GM18519 (cell line): ENCODE data around the gene CARD14.

ENCODE experiments used
- ATAC-seq: cut with Tn5 transposase; IDR thresholded peaks from one replicate; pipeline ENCODE4 v1.9.1; 2021; ENCODE audit warnings: mild to moderate bottlenecking, moderate library complexity; ENCODE audit not compliant: unreplicated experiment, low FRiP score

The CARD14 gene

GRCh38 chr17:80208050-80208449 lies 38.2 kb downstream of the CARD14 start:
- no peak for ATAC-seq

GRCh38 chr17:80209765-80210164 lies 39.9 kb downstream of the CARD14 start:
- no peak for ATAC-seq

GRCh38 chr17:80210348-80211108 lies 40.7 kb downstream of the CARD14 start:
- no peak for ATAC-seq

- ATAC-seq, result no peak
These were observed 42.3 kb downstream of the CARD14 start for GRCh38 chr17:80212109-80212508.

- no peak for ATAC-seq
These were observed 42.7 kb downstream of the CARD14 start for GRCh38 chr17:80212511-80212910.

GRCh38 chr17:80212962-80213642 lies 43.3 kb downstream of the CARD14 start:
- no peak for ATAC-seq

GRCh38 chr17:80213643-80213975 lies 43.8 kb downstream of the CARD14 start:
- no peak for ATAC-seq

GRCh38 chr17:80214012-80214877 lies 44.4 kb downstream of the CARD14 start:
- no peak for ATAC-seq

GRCh38 chr17:80214878-80215210 lies 45.0 kb downstream of the CARD14 start:
- ATAC-seq, result no peak

- ATAC-seq, result no peak
These were observed 46.9 kb downstream of the CARD14 start for GRCh38 chr17:80216473-80217456.

- ATAC-seq, result no peak
These were observed 48.0 kb downstream of the CARD14 start for GRCh38 chr17:80217703-80218362.

GRCh38 chr17:80218391-80218790 lies 48.6 kb downstream of the CARD14 start:
- no peak for ATAC-seq

GRCh38 chr17:80219013-80219762 lies 49.4 kb downstream of the CARD14 start:
- ATAC-seq, result no peak

- no peak for ATAC-seq
These were observed 49.9 kb downstream of the CARD14 start for GRCh38 chr17:80219763-80220053.

- no peak for ATAC-seq
These were observed 50.4 kb downstream of the CARD14 start, which contains the start of the genes SGSH and SLC26A11 for GRCh38 chr17:80220054-80220735. TSS of gene SGSH (minus strand) at chr17:80220333. CDS start at chr17:80220313, 20 bp downstream. TSS of gene SLC26A11 (plus strand) at chr17:80220427. CDS start at chr17:80221561, 1,134 bp downstream.

- no peak for ATAC-seq
These were observed 50.9 kb downstream of the CARD14 start for GRCh38 chr17:80220736-80221215.

- ATAC-seq, result no peak
These were observed 51.7 kb downstream of the CARD14 start for GRCh38 chr17:80221351-80222105.
